ENCODE data around the gene GFPT2.

DNA sequence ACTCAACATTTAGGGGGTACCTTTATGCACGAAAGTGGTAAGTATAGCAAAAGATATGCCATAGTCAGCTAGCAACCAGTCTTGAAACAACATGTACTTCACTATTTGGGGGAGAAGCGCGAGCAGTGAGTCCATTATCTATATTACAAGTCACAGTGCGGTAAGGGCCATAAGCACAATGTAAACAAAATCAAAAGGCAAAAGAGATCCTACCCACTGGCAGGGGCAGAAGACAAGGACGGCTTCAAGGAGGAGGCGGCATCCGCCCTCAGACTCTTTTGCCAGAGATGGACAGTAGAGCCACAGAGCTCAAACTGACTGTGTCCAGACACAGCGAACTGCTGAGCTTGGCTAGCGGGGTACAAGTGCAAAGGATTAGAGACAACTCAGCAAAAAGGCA lies 70.9 kb downstream of the GFPT2 start:
- no peak for TF ChIP-seq CTCF (IDR thresholded peaks at IDR 0.05)
- TF ChIP-seq POLR2AphosphoS5 (IDR thresholded peaks at IDR 0.05) = no peak

Measured in sigmoid colon (tissue), 4 donors.